Colonic mucosa (tissue), 4 donors: ENCODE measurements around the gene RHBDF1. TPM values are rescaled to one million over a fixed set of nuclear protein-coding genes. Genes with fewer than 3 reads are reported as not detected.
"Not testable (repeated sequence)": the region's sequence is repeated elsewhere in the genome, so short reads cannot be mapped to it uniquely, and the experiment has no call there.

Experiments
- DNase-seq: peaks from one replicate; pipeline ENCODE4 v3.0.0-alpha.2; 2020
- H3K27ac ChIP-seq: fragments of 200-600 bp; one replicate; pipeline ENCODE4 v1.8.0; 2021
- H3K27me3 ChIP-seq: fragments of 200-600 bp; one replicate; pipeline ENCODE4 v1.8.0; 2021
- H3K36me3 ChIP-seq: fragments of 200-600 bp; one replicate; pipeline ENCODE4 v1.8.0; 2021
- H3K4me1 ChIP-seq: fragments of 200-600 bp; one replicate; pipeline ENCODE4 v1.8.0; 2021; ENCODE audit warnings: mild to moderate bottlenecking
- H3K4me3 ChIP-seq: fragments of 200-600 bp; one replicate; pipeline ENCODE4 v1.8.0; 2021
- H3K9ac ChIP-seq, 2 donors: one replicate each; pipeline ENCODE4 v1.7.0; 2013; ENCODE audit warnings: control low read depth in 2 of 2, low read depth in 2 of 2, low read length in 2 of 2
- H3K9me3 ChIP-seq: fragments of 200-600 bp; one replicate; pipeline ENCODE4 v1.8.0; 2021
- CTCF ChIP-seq: fragments of 200-600 bp; IDR thresholded peaks from one replicate; pipeline ENCODE4 v1.8.0; 2022; ENCODE audit warnings: antibody characterized with exemption, mild to moderate bottlenecking
- intact Hi-C: fragments of 100-400 bp; cut with DNase I; formaldehyde crosslinking; loops from one replicate; pipeline ENCODE4 v1.14.1; 2022
- total RNA-seq, 2 donors: library from RNA; stranded (reverse); fragmentation: NEBNext Ultra II Directional in 1 of 2; extraction: Animal tissue kit (Norgen Biotek cat#: 25700) in 1 of 2; gene quantifications; one replicate each; pipeline ENCODE4 v1.2.1, GENCODE V29; 2021
- donor health status: healthy.
- donor health status: DM: no; HTN: no; CAD: no.
- donor health status: DM: no; HTN: no; CAD: no.

Gene RHBDF1
- total RNA-seq, 2 donors from 2014 or later, result 28.6 to 35.3 TPM

- no peak overlapping the region for H3K27ac ChIP-seq
- peaks cover 7% of the 10 kb centered on the region for H3K4me1 ChIP-seq
- no peaks in the 10 kb centered on the region for H3K36me3 ChIP-seq
- H3K4me3 ChIP-seq, result no peak overlapping the region
- no peak for TF ChIP-seq CTCF
- H3K9me3 ChIP-seq, result no peaks in the 10 kb centered on the region
- intact Hi-C loops, result no loop called here
- DNase-seq, result no peak
- H3K27me3 ChIP-seq, result no peaks in the 10 kb centered on the region
- no peak overlapping the region for H3K9ac ChIP-seq
Measured at GRCh38 chr16:42691-43090, 29.7 kb downstream of the RHBDF1 start.

GRCh38 chr16:42069-42457 is 30.4 kb downstream of the RHBDF1 start:
- Histone ChIP-seq H3K4me1 (peaks cover 7% of the 10 kb centered on the region), H3K36me3 (no peaks in the 10 kb centered on the region), H3K27me3 (no peaks in the 10 kb centered on the region), H3K27ac (no peak overlapping the region), H3K9ac (no peak overlapping the region), H3K4me3 (no peak overlapping the region), H3K9me3 (no peaks in the 10 kb centered on the region)
- TF ChIP-seq CTCF, result no peak
- no peak for DNase-seq
- intact Hi-C loops, result no loop called here

- intact Hi-C loops, result no loop called here
- H3K9me3 ChIP-seq, result no peaks in the 10 kb centered on the region
- H3K9ac ChIP-seq, result no peak overlapping the region
- H3K4me1 ChIP-seq, result peaks cover 7% of the 10 kb centered on the region
- no peak overlapping the region for H3K4me3 ChIP-seq
- DNase-seq, result no peak
- no peak overlapping the region for H3K27ac ChIP-seq
- no peaks in the 10 kb centered on the region for H3K36me3 ChIP-seq
- TF ChIP-seq CTCF, result no peak
- no peaks in the 10 kb centered on the region for H3K27me3 ChIP-seq
Measured at GRCh38 chr16:41439-42068, 30.9 kb downstream of the RHBDF1 start.

GRCh38 chr16:38941-39892 is 33.2 kb downstream of the RHBDF1 start:
- DNase-seq, result peak; percentile 81
- intact Hi-C loops, result no loop called here
- peak overlapping the region; percentile 53 for H3K27ac ChIP-seq
- TF ChIP-seq CTCF, result no peak
- no peaks in the 10 kb centered on the region for H3K9me3 ChIP-seq
- no peaks in the 10 kb centered on the region for H3K27me3 ChIP-seq
- H3K9ac ChIP-seq, result peak overlapping the region in 1 of 2 donors; percentile 54
- peaks cover 7% of the 10 kb centered on the region for H3K4me1 ChIP-seq
- no peaks in the 10 kb centered on the region for H3K36me3 ChIP-seq
- no peak overlapping the region for H3K4me3 ChIP-seq

- H3K27ac ChIP-seq, H3K4me1 ChIP-seq, H3K36me3 ChIP-seq, H3K9ac ChIP-seq, DNase-seq, H3K4me3 ChIP-seq, H3K9me3 ChIP-seq, H3K27me3 ChIP-seq, intact Hi-C loops: not testable (repeated sequence)
Measured at GRCh38 chr16:38206-38605, 34.2 kb downstream of the RHBDF1 start.

- Histone ChIP-seq H3K36me3 (no peaks in the 10 kb centered on the region), H3K9me3 (no peaks in the 10 kb centered on the region), H3K9ac (no peak overlapping the region), H3K27ac (no peak overlapping the region), H3K4me1 (peaks cover 7% of the 10 kb centered on the region), H3K4me3 (no peak overlapping the region), H3K27me3 (no peaks in the 10 kb centered on the region)
- TF ChIP-seq CTCF, result no peak
- intact Hi-C loops, result no loop called here
- DNase-seq, result no peak
Measured at GRCh38 chr16:37511-37910, 34.9 kb downstream of the RHBDF1 start.
